GM12878 (cell line): ENCODE data around the gene PIP4K2A.

Experiments
- CTCF ChIP-seq, 3 experiments: IDR thresholded peaks in 2 of 3; conservative IDR thresholded peaks in 1 of 3; 2 replicates each; pipeline ENCODE4 v1.5.1; 2011; ENCODE audit warnings: low read depth in 3 of 3, low read length in 3 of 3, mild to moderate bottlenecking in 3 of 3, control low read depth in 2 of 3, moderate library complexity in 2 of 3, inconsistent platforms in 1 of 3, mixed read lengths in 1 of 3; ENCODE audit not compliant: control insufficient read depth in 2 of 3, insufficient read depth in 1 of 3; ENCODE audit errors: extremely low read depth in 1 of 3
- DPF2 ChIP-seq: fragments of 450-650 bp; IDR thresholded peaks from 2 replicates; pipeline ENCODE4 v1.6.1; 2017; ENCODE audit warnings: mild to moderate bottlenecking
- REST ChIP-seq: IDR thresholded peaks from 2 replicates; pipeline ENCODE4 v1.6.1; 2012; ENCODE audit warnings: mild to moderate bottlenecking, low read depth, low read length

DNA sequence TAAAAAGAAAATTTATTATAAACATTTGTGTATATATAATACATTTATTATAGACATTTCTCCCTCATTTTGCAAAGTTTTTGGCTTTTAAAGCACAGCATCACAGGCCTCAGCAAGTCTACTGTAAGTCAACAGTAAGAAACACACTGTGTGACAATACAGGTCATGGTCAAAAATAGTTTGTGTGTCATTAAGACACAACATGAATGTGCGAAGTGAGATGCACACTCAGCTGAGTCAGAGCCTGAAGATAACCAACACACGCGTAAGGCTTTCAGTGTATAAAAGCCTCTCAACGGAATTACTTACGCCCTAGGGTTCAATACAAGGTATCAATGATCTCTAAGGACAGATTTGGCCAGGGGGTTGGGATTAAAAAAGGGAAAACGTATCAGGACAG lies 157.6 kb downstream of the PIP4K2A start:
- TF ChIP-seq REST (no peak), CTCF (IDR thresholded peaks at IDR 0.05 in 2 of 3, conservative IDR thresholded peaks at IDR 0.05 in 1 of 3; ENCODE audit: control insufficient read depth in 2 of 3, extremely low read depth in 1 of 3, insufficient read depth in 1 of 3, low read depth in 3 of 3, low read length in 3 of 3) (no peak), DPF2 (no peak)
